Pulmonary artery endothelial cell (primary cell): ENCODE data around the gene MTSS2. TPM values are rescaled to one million over a fixed set of nuclear protein-coding genes. Genes with fewer than 3 reads are reported as not detected.

Source experiments
- total RNA-seq: library from RNA; depleted of rRNA; stranded (reverse); fragments of >200 nt; gene quantifications from 2 replicates; pipeline ENCODE4 v1.2.3, GENCODE V29; 2014

Gene MTSS2
- total RNA-seq, 1 donor from 2014 or later: 6.1 TPM

Other genes starting within 250 kb of the MTSS2 start
- 42.4 and 48.1 TPM in 2 replicates for gene ST3GAL2, start 247.0 kb downstream of the MTSS2 start, total RNA-seq
- gene FCSK, start 231.5 kb downstream of the MTSS2 start, total RNA-seq: 10.1 and 10.5 TPM in 2 replicates
- gene COG4, start 162.5 kb downstream of the MTSS2 start, total RNA-seq: 68.3 and 94.5 TPM in 2 replicates
- 90.4 and 151 TPM in 2 replicates for gene SF3B3, start 162.2 kb downstream of the MTSS2 start, total RNA-seq
- 1.3 TPM in 2 replicates for gene IL34, start 39.5 kb downstream of the MTSS2 start, total RNA-seq
- gene VAC14, start 115.1 kb upstream of the MTSS2 start, total RNA-seq: 22.3 and 27.3 TPM in 2 replicates